Measurements from ENCODE around the gene C19orf67.

C19orf67 gene

GRCh38 chr19:14061751-14062557, 23.6 kb downstream of the C19orf67 start, which contains the start of gene PALM3:
TSS of gene PALM3 (minus strand) at chr19:14062076. CDS start at chr19:14061980, 96 bp downstream.
- no peak for DNase-seq (ENCODE audit: low read depth)
- H3K4me3 ChIP-seq (ENCODE audit: low read depth, low read length) = no peak within 1 kb of the TSS
- TF ChIP-seq CTCF (IDR thresholded peaks at IDR 0.05; ENCODE audit: control insufficient read depth, extremely low read depth, insufficient read depth) = no peak

GRCh38 chr19:14061081-14061749, 24.4 kb downstream of the C19orf67 start:
- no peak for DNase-seq (ENCODE audit: low read depth)
- TF ChIP-seq CTCF (IDR thresholded peaks at IDR 0.05; ENCODE audit: control insufficient read depth, extremely low read depth, insufficient read depth) = no peak
- no peak overlapping the region for H3K4me3 ChIP-seq (ENCODE audit: low read depth, low read length)

- no peak overlapping the region for H3K4me3 ChIP-seq (ENCODE audit: low read depth, low read length)
- TF ChIP-seq CTCF (IDR thresholded peaks at IDR 0.05; ENCODE audit: control insufficient read depth, extremely low read depth, insufficient read depth) = no peak
- no peak for DNase-seq (ENCODE audit: low read depth)
These were observed 25.9 kb downstream of the C19orf67 start for GRCh38 chr19:14059652-14060155.

GRCh38 chr19:14059093-14059480, 26.5 kb downstream of the C19orf67 start:
- no peak for DNase-seq (ENCODE audit: low read depth)
- H3K4me3 ChIP-seq (ENCODE audit: low read depth, low read length) = no peak overlapping the region
- TF ChIP-seq CTCF (IDR thresholded peaks at IDR 0.05; ENCODE audit: control insufficient read depth, extremely low read depth, insufficient read depth) = peak; percentile 58

- TF ChIP-seq CTCF (IDR thresholded peaks at IDR 0.05; ENCODE audit: control insufficient read depth, extremely low read depth, insufficient read depth) = no peak
- no peak for DNase-seq (ENCODE audit: low read depth)
- no peak overlapping the region for H3K4me3 ChIP-seq (ENCODE audit: low read depth, low read length)
These were observed 27.1 kb downstream of the C19orf67 start for GRCh38 chr19:14058182-14059092.

GRCh38 chr19:14056741-14057356, 28.7 kb downstream of the C19orf67 start:
- TF ChIP-seq CTCF (IDR thresholded peaks at IDR 0.05; ENCODE audit: control insufficient read depth, extremely low read depth, insufficient read depth) = no peak
- no peak overlapping the region for H3K4me3 ChIP-seq (ENCODE audit: low read depth, low read length)
- DNase-seq (ENCODE audit: low read depth) = no peak

Measured in LNCaP clone FGC (cell line).